DND-41 (cell line): ENCODE results near the gene ARPP21.

Experiments
- ATAC-seq: fragments of 200-7000 bp; cut with Tn5 transposase; 3 replicates; pipeline ENCODE4 v1.9.1; 2021; ENCODE audit warnings: low read depth; ENCODE audit not compliant: insufficient read depth
- DNase-seq: peaks from one replicate; pipeline ENCODE4 v3.0.0-alpha.2; 2020
- H2AFZ ChIP-seq: 2 replicates; pipeline ENCODE4 v1.6.0; 2012; ENCODE audit warnings: low read depth, low read length
- H3K27ac ChIP-seq: 2 replicates; pipeline ENCODE4 v1.5.1; 2012; ENCODE audit warnings: low read length, inconsistent platforms
- H3K27me3 ChIP-seq: fragments of 200-600 bp; sonication (generic); 2 replicates; pipeline ENCODE4 v1.6.0; 2012; ENCODE audit warnings: low read length, mild to moderate bottlenecking, inconsistent platforms; ENCODE audit not compliant: insufficient read depth, poor library complexity
- H3K36me3 ChIP-seq: 2 replicates; pipeline ENCODE4 v1.5.1; 2012; ENCODE audit warnings: low read length, inconsistent platforms; ENCODE audit not compliant: insufficient read depth
- H3K4me1 ChIP-seq: 2 replicates; pipeline ENCODE4 v1.5.1; 2012; ENCODE audit warnings: mild to moderate bottlenecking, low read length; ENCODE audit not compliant: insufficient read depth
- H3K4me2 ChIP-seq: 2 replicates; pipeline ENCODE4 v1.6.0; 2012; ENCODE audit warnings: mild to moderate bottlenecking, moderate library complexity, low read length, inconsistent platforms; ENCODE audit not compliant: insufficient read depth
- H3K4me3 ChIP-seq, 2 experiments: fragments of 200-600 bp in 1 of 2; shearing (Covaris generic) in 1 of 2; 2 replicates each; pipeline ENCODE4 v1.5.1; 2012 to 2016; ENCODE audit warnings: inconsistent platforms in 2 of 2, low read length in 2 of 2, mild to moderate bottlenecking in 2 of 2, low read depth in 1 of 2, moderate library complexity in 1 of 2
- H3K79me2 ChIP-seq: 2 replicates; pipeline ENCODE4 v1.6.0; 2012; ENCODE audit warnings: low read length, inconsistent platforms; ENCODE audit not compliant: insufficient read depth
- H3K9ac ChIP-seq: 2 replicates; pipeline ENCODE4 v1.6.0; 2012; ENCODE audit warnings: low read depth, mild to moderate bottlenecking, inconsistent platforms, low read length, moderate library complexity
- H3K9me3 ChIP-seq: 2 replicates; pipeline ENCODE4 v1.5.1; 2012; ENCODE audit warnings: low read length, moderate library complexity, mild to moderate bottlenecking, inconsistent platforms; ENCODE audit not compliant: insufficient read depth, severe bottlenecking
- H4K20me1 ChIP-seq: 2 replicates; pipeline ENCODE4 v1.6.0; 2012; ENCODE audit warnings: low read length; ENCODE audit not compliant: insufficient read depth
- EZH2 ChIP-seq: IDR thresholded peaks from 3 replicates; pipeline ENCODE4 v1.6.1; 2012; ENCODE audit warnings: borderline replicate concordance, low read depth, mild to moderate bottlenecking, moderate library complexity, low read length, inconsistent platforms; ENCODE audit not compliant: severe bottlenecking
- TF ChIP-seq, protein P1 (sequence below): IDR thresholded peaks from 2 replicates; pipeline ENCODE4 v1.5.1; 2012; ENCODE audit warnings: borderline replicate concordance, low read length, moderate library complexity, mild to moderate bottlenecking; ENCODE audit not compliant: poor library complexity, severe bottlenecking; ENCODE audit errors: extremely low read depth

Gene ARPP21

DNA sequence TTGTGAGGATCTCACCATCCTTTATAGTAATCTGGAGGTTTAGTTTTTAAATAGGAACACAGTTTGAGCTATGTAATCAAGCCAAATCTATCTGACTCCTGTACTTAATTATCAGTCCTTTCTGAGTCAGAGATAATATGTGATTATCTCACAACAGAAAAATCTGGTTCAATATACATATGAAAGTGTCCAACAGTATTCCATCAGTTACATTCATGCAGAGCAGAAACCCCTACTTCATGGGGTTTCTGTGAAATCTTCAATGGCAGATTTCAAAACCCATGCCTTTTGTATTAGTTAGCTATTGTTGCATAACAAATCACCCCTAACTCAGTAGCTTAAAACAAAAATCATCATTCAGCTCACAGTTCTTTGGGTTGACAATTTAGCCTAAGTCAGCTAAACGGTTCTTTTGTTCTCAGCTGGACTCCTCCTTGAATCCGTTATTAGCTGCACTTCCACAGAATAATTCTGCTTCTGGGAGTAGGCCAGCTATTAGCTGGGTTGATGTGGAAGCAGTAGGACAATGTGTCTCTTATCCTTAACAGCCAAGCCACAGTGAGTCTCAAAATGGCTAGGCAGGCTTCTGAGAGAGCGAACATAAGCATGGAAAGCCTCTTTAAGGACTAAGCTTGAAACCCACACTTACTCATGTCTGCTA, 42.9 kb upstream of the ARPP21 start:
- H3K9ac ChIP-seq = no peak overlapping the region
- TF ChIP-seq EZH2 = no peak
- TF ChIP-seq, protein P1, sequence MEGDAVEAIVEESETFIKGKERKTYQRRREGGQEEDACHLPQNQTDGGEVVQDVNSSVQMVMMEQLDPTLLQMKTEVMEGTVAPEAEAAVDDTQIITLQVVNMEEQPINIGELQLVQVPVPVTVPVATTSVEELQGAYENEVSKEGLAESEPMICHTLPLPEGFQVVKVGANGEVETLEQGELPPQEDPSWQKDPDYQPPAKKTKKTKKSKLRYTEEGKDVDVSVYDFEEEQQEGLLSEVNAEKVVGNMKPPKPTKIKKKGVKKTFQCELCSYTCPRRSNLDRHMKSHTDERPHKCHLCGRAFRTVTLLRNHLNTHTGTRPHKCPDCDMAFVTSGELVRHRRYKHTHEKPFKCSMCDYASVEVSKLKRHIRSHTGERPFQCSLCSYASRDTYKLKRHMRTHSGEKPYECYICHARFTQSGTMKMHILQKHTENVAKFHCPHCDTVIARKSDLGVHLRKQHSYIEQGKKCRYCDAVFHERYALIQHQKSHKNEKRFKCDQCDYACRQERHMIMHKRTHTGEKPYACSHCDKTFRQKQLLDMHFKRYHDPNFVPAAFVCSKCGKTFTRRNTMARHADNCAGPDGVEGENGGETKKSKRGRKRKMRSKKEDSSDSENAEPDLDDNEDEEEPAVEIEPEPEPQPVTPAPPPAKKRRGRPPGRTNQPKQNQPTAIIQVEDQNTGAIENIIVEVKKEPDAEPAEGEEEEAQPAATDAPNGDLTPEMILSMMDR = no peak
- H2AFZ ChIP-seq = no peak overlapping the region
- no peaks in the 10 kb centered on the region for H4K20me1 ChIP-seq
- peaks cover 8% of the 10 kb centered on the region; the same call in 1 of the 2 replicates for H3K4me1 ChIP-seq
- DNase-seq (no peak), ATAC-seq (no peak)
- no peak overlapping the region for H3K4me2 ChIP-seq
- no peaks in the 10 kb centered on the region for H3K36me3 ChIP-seq
- H3K4me3 ChIP-seq = no peak overlapping the region
- H3K9me3 ChIP-seq = no peaks in the 10 kb centered on the region
- H3K27ac ChIP-seq = no peak overlapping the region
- H3K27me3 ChIP-seq = no peaks in the 10 kb centered on the region
- H3K79me2 ChIP-seq = no peaks in the 10 kb centered on the region

DNA sequence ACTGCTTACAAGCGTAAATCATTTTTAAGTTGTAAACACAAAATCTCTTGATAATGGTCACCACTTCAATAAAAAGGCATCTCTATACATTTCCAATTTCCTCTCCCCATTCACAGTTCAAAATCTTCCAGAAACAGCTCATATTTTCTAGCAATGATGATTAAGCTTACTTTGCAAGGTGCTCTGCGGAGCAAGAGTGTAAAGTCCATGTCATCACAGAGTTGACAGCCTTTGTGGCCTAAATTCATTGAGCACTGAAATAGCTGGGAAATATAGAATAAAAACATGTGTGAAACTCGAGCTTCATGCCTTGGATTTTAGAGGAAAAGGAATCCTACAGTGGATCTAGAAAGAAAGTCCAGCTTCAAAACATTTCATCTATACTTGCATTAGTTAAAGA, 41.8 kb upstream of the ARPP21 start:
- ATAC-seq = no peak
- Histone ChIP-seq H3K9me3 (no peaks in the 10 kb centered on the region), H2AFZ (no peak overlapping the region)

DNA sequence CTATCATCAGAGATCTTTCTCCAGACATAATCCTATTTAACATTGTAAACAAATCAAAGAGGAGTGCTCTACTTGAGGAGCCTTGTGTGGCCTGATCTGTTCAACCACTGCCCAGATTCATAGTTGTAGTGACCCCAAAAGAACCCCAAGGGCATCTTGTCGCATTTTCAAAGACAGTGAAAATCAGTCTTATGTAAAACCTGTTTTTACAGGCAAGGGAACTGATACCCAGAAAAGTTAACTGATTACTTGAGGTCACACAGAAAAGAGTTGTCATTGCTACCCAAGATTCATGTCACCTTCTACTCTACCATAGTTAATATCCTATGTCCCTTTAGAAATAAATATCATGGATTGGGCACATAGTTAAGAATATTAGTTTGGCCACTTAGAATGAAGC, 40.5 kb upstream of the ARPP21 start:
- no peak overlapping the region for H3K4me2 ChIP-seq
- ATAC-seq (no peak), DNase-seq (no peak)

More for the DNA sequence above, 41.8 kb upstream of the ARPP21 start:
- Histone ChIP-seq H3K79me2 (no peaks in the 10 kb centered on the region), H3K4me1 (peaks cover 8% of the 10 kb centered on the region; the same call in 1 of the 2 replicates), H4K20me1 (no peaks in the 10 kb centered on the region), H3K4me2 (no peak overlapping the region), H3K27ac (no peak overlapping the region), H3K9ac (no peak overlapping the region), H3K27me3 (no peaks in the 10 kb centered on the region), H3K4me3 (no peak overlapping the region), H3K36me3 (no peaks in the 10 kb centered on the region)
- DNase-seq = no peak
- TF ChIP-seq, protein P1 = no peak
- no peak for TF ChIP-seq EZH2

More for the DNA sequence above, 40.5 kb upstream of the ARPP21 start:
- Histone ChIP-seq H3K36me3 (no peaks in the 10 kb centered on the region), H3K9me3 (no peaks in the 10 kb centered on the region), H3K4me3 (no peak overlapping the region), H4K20me1 (no peaks in the 10 kb centered on the region), H3K27ac (no peak overlapping the region), H2AFZ (no peak overlapping the region), H3K9ac (no peak overlapping the region), H3K79me2 (no peaks in the 10 kb centered on the region), H3K4me1 (no peaks in the 10 kb centered on the region), H3K27me3 (no peaks in the 10 kb centered on the region)
- TF ChIP-seq, protein P1 = no peak
- no peak for TF ChIP-seq EZH2
